CD14-positive monocyte (primary cell): Measurements from ENCODE around the gene THSD4. TPM values are rescaled to one million over a fixed set of nuclear protein-coding genes. Genes with fewer than 3 reads are reported as not detected.
A peak's percentile ranks its signal among the peaks of the same experiment; 100 is the strongest.

Experiments
- DNase-seq, 3 donors: peaks; one replicate each; pipeline ENCODE4 v3.0.0-alpha.2; 2011 to 2022
- H2AFZ ChIP-seq: 2 replicates; pipeline ENCODE4 v1.6.0; 2012; ENCODE audit warnings: mild to moderate bottlenecking, low read depth, low read length, inconsistent platforms; ENCODE audit not compliant: insufficient read depth, poor library complexity, severe bottlenecking
- H3K27ac ChIP-seq, 2 donors: 1 replicate in 1 of 2; 2 replicates in 1 of 2; pipeline ENCODE4 v1.5.1; 2012 to 2013; ENCODE audit warnings: low read length in 2 of 2, control low read depth in 1 of 2, inconsistent platforms in 1 of 2, low read depth in 1 of 2, mild to moderate bottlenecking in 1 of 2
- H3K27me3 ChIP-seq, 2 donors: one replicate each; pipeline versions ENCODE4 v1.6.0 to v1.6.1; 2011 to 2013; ENCODE audit warnings: low read length in 2 of 2; ENCODE audit not compliant: control insufficient read depth in 2 of 2, insufficient read depth in 2 of 2
- H3K36me3 ChIP-seq, 2 donors: replicated peaks in 1 of 2; 1 replicate in 1 of 2; 2 replicates in 1 of 2; pipeline versions ENCODE4 v1.5.1 to v1.6.1; 2012 to 2013; ENCODE audit warnings: low read length in 2 of 2, control low read depth in 1 of 2, inconsistent platforms in 1 of 2, mild to moderate bottlenecking in 1 of 2; ENCODE audit not compliant: insufficient read depth in 2 of 2, control insufficient read depth in 1 of 2
- H3K4me1 ChIP-seq, 2 donors: 1 replicate in 1 of 2; 2 replicates in 1 of 2; pipeline versions ENCODE4 v1.5.1 to v1.6.1; 2012 to 2013; ENCODE audit warnings: low read length in 2 of 2, control low read depth in 1 of 2, inconsistent platforms in 1 of 2, mild to moderate bottlenecking in 1 of 2, moderate library complexity in 1 of 2; ENCODE audit not compliant: insufficient read depth in 2 of 2, control insufficient read depth in 1 of 2
- H3K4me2 ChIP-seq: replicated peaks from 2 replicates; pipeline ENCODE3; 2012; ENCODE audit warnings: low read length, moderate library complexity, mild to moderate bottlenecking; ENCODE audit not compliant: poor library complexity, severe bottlenecking; ENCODE audit errors: extremely low read depth
- H3K4me3 ChIP-seq, 3 experiments: fragments of 200-600 bp in 1 of 3; sonication (generic) in 1 of 3; replicated peaks in 1 of 3; 1 replicate in 2 of 3; 2 replicates in 1 of 3; pipeline ENCODE4 v1.5.1; 2011 to 2013; ENCODE audit warnings: low read length in 3 of 3, mild to moderate bottlenecking in 3 of 3, control low read depth in 2 of 3, low read depth in 2 of 3, inconsistent platforms in 1 of 3, moderate library complexity in 1 of 3
- H3K79me2 ChIP-seq: 2 replicates; pipeline ENCODE4 v1.6.0; 2012; ENCODE audit warnings: mild to moderate bottlenecking, control low read depth, inconsistent platforms, low read length, moderate library complexity; ENCODE audit not compliant: insufficient read depth
- H3K9ac ChIP-seq: 2 replicates; pipeline ENCODE4 v1.6.0; 2017; ENCODE audit warnings: low read length, mild to moderate bottlenecking; ENCODE audit not compliant: insufficient read depth, poor library complexity, severe bottlenecking
- H3K9me3 ChIP-seq, 2 donors: replicated peaks in 1 of 2; 1 replicate in 1 of 2; 2 replicates in 1 of 2; pipeline versions ENCODE4 v1.5.1 to v1.6.1; 2012 to 2013; ENCODE audit warnings: low read length in 2 of 2, control low read depth in 1 of 2; ENCODE audit not compliant: control insufficient read depth in 1 of 2, insufficient read depth in 1 of 2
- H4K20me1 ChIP-seq: 2 replicates; pipeline ENCODE4 v1.6.0; 2012; ENCODE audit warnings: mild to moderate bottlenecking, low read length, control low read depth, moderate library complexity; ENCODE audit not compliant: insufficient read depth
- H3K27ac Mint-ChIP-seq, 7 donors: one replicate each; pipeline ENCODE4 v1.8.0; 2020; ENCODE audit warnings: mild to moderate bottlenecking in 7 of 7, mixed read lengths in 7 of 7, moderate library complexity in 6 of 7, inconsistent platforms in 2 of 7
- H3K27me3 Mint-ChIP-seq, 3 donors: one replicate each; pipeline ENCODE4 v1.8.0; 2021 to 2022; ENCODE audit warnings: low read depth in 3 of 3, mild to moderate bottlenecking in 3 of 3, mixed read lengths in 3 of 3, moderate library complexity in 3 of 3, inconsistent platforms in 1 of 3
- H3K36me3 Mint-ChIP-seq, 2 donors: one replicate each; pipeline ENCODE4 v1.8.0; 2020; ENCODE audit warnings: mixed read lengths in 2 of 2, inconsistent platforms in 1 of 2, mild to moderate bottlenecking in 1 of 2
- H3K4me1 Mint-ChIP-seq: one replicate; pipeline ENCODE4 v1.8.0; 2020; ENCODE audit warnings: mild to moderate bottlenecking, mixed read lengths
- H3K4me3 Mint-ChIP-seq, 2 donors: one replicate each; pipeline ENCODE4 v1.8.0; 2020; ENCODE audit warnings: mild to moderate bottlenecking in 2 of 2, mixed read lengths in 2 of 2, moderate library complexity in 1 of 2
- H3K9me3 Mint-ChIP-seq, 7 donors: one replicate each; pipeline ENCODE4 v1.8.0; 2020 to 2022; ENCODE audit warnings: mixed read lengths in 7 of 7, mild to moderate bottlenecking in 6 of 7, moderate library complexity in 6 of 7, inconsistent platforms in 2 of 7
- WGBS: methylation state at CpG from one replicate; pipeline ENCODE4 v1.1.5; 2013; ENCODE audit warnings: missing lambda C conversion rate; ENCODE audit not compliant: insufficient coverage; 5-methylcytosine and 5-hydroxymethylcytosine counted together
- intact Hi-C, 2 donors: fragments of 100-400 bp; cut with micrococcal nuclease; formaldehyde crosslinking; loops; one replicate each; pipeline versions ENCODE4 v1.15.0 to v1.15.1; 2023
- polyA plus RNA-seq, 3 donors: library from polyadenylated mRNA; depleted of rRNA in 1 of 3; unstranded in 2 of 3; stranded (reverse) in 1 of 3; fragments of 300-500 nt in 2 of 3; fragments of >200 nt in 1 of 3; fragmentation: Illumina TruSeq in 2 of 3; gene quantifications; 1 replicate in 2 of 3; 2 replicates in 1 of 3; pipeline ENCODE4 v1.2.3, GENCODE V29; 2012 to 2021
- TF ChIP-seq, protein P1 (sequence below): fragments of 200-600 bp; IDR thresholded peaks from one replicate; pipeline ENCODE4 v1.8.0; 2022; ENCODE audit warnings: antibody characterized with exemption, mild to moderate bottlenecking

THSD4 gene
- polyA plus RNA-seq, 3 donors, result not detected

DNA sequence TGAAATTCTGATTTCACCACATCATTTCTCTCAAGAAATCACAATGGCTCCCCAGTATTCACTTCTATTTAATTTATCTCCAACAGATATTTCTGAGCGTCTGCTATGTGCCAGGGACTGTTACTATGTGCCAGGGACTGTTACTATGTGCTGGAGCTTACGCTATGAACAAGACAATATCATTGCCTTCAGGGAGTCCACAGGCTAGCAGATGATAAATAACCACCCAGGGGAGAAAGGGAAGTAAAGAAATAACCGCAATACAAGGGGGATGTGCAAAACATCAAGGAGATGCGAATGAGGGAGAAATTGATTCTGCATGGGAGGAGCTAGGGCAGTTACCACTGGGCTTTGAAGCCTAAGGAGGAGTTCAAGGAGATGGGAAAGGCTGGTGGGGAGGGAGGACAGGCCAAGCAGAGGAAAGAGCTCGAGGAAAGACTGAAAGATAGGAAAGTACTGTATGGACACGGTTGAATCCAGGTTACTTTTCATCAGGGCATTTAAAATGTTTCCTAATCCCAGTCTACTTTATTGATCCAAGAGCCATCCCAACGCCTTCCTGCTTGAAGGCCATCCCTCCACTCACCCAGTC, 2.5 kb downstream of the THSD4 start:
- peaks cover 11% of the 10 kb centered on the region for H3K4me1 Mint-ChIP-seq

DNA sequence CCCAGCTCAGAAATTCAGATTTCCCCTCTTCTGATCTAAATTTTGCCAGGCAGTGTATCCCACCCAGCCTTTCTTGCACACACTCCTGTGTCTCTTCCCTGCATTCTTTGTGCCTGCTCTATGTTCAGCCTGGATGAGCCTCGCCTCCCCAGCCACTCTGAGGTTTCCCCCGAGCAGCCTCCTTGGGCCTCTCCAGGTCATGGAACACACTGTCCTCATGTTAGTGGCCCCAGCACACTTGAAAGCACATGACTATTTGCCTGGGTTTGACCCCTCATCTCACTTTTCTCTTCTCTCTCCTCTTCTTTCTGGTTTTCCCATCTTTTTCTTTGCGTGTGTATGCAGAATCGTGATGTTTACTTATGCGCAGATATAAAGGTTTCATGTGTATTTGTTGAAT, 3.1 kb downstream of the THSD4 start:
- no peak overlapping the region for H3K27ac Mint-ChIP-seq
- no peak overlapping the region for H3K4me3 ChIP-seq
- H3K36me3 ChIP-seq, result no peaks in the 10 kb centered on the region
- H3K27ac ChIP-seq, result no peak overlapping the region
- WGBS, result 82% methylated on average over 2 of the region's 5 CpGs
- H3K27me3 ChIP-seq, result peaks cover 23 to 45% of the 10 kb centered on the region in 2 donors
- peaks cover 11% of the 10 kb centered on the region for H3K4me1 Mint-ChIP-seq
- TF ChIP-seq, protein P1, sequence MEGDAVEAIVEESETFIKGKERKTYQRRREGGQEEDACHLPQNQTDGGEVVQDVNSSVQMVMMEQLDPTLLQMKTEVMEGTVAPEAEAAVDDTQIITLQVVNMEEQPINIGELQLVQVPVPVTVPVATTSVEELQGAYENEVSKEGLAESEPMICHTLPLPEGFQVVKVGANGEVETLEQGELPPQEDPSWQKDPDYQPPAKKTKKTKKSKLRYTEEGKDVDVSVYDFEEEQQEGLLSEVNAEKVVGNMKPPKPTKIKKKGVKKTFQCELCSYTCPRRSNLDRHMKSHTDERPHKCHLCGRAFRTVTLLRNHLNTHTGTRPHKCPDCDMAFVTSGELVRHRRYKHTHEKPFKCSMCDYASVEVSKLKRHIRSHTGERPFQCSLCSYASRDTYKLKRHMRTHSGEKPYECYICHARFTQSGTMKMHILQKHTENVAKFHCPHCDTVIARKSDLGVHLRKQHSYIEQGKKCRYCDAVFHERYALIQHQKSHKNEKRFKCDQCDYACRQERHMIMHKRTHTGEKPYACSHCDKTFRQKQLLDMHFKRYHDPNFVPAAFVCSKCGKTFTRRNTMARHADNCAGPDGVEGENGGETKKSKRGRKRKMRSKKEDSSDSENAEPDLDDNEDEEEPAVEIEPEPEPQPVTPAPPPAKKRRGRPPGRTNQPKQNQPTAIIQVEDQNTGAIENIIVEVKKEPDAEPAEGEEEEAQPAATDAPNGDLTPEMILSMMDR, result no peak
- peaks cover 45 to 57% (median 46%) of the 10 kb centered on the region in 3 donors for H3K27me3 Mint-ChIP-seq
- no peak overlapping the region for H3K9ac ChIP-seq
- peak overlapping the region in 1 of 2 donors; percentile 85 for H3K4me3 Mint-ChIP-seq
- no peak overlapping the region for H2AFZ ChIP-seq
- peaks cover 5 to 6% of the 10 kb centered on the region in 2 donors for H3K4me1 ChIP-seq
- H3K36me3 Mint-ChIP-seq, result peaks cover 0 to 4% of the 10 kb centered on the region in 2 donors
- peaks cover 0 to 5% (median 3%) of the 10 kb centered on the region in 7 donors for H3K9me3 Mint-ChIP-seq
- peaks cover 0 to 3% of the 10 kb centered on the region in 2 donors for H3K9me3 ChIP-seq
- no peak overlapping the region for H3K4me2 ChIP-seq
- no peak for DNase-seq
- intact Hi-C loops, result loop anchor here in 1 of 2 donors (5.0 kb wide), 1 partner anchor 324 kb away; no protein-coding TSS in a partner anchor
- no peaks in the 10 kb centered on the region for H4K20me1 ChIP-seq
- H3K79me2 ChIP-seq, result no peaks in the 10 kb centered on the region

More for the DNA sequence above, 2.5 kb downstream of the THSD4 start:
- H3K9ac ChIP-seq, result no peak overlapping the region
- TF ChIP-seq, protein P1, result no peak
- no peak overlapping the region for H2AFZ ChIP-seq
- Mint-ChIP-seq H3K36me3 (peaks cover 0 to 4% of the 10 kb centered on the region in 2 donors), H3K27ac (no peak overlapping the region), H3K27me3 (peaks cover 45 to 59% (median 46%) of the 10 kb centered on the region in 3 donors), H3K4me3 (peak overlapping the region in 1 of 2 donors; percentile 85), H3K9me3 (peaks cover 0 to 5% (median 3%) of the 10 kb centered on the region in 7 donors)
- H3K27me3 ChIP-seq, result peaks cover 23 to 47% of the 10 kb centered on the region in 2 donors
- intact Hi-C loops, result loop anchor here in 1 of 2 donors (5.0 kb wide), 1 partner anchor 324 kb away; no protein-coding TSS in a partner anchor
- 39% methylated on average over 3 of the region's 7 CpGs for WGBS
- H3K4me2 ChIP-seq, result no peak overlapping the region
- DNase-seq, result no peak
- no peaks in the 10 kb centered on the region for H3K36me3 ChIP-seq
- H3K4me1 ChIP-seq, result peaks cover 5 to 6% of the 10 kb centered on the region in 2 donors
- H3K4me3 ChIP-seq, result no peak overlapping the region
- H3K27ac ChIP-seq, result no peak overlapping the region
- H4K20me1 ChIP-seq, result no peaks in the 10 kb centered on the region
- peaks cover 0 to 3% of the 10 kb centered on the region in 2 donors for H3K9me3 ChIP-seq
- no peaks in the 10 kb centered on the region for H3K79me2 ChIP-seq
